ENCODE results near the gene PDP2. TPM values are rescaled to one million over a fixed set of nuclear protein-coding genes. Genes with fewer than 3 reads are reported as not detected.

Gene PDP2
- total RNA-seq, 1 donor = 6.2 TPM

GRCh38 chr16:66872943-66873684 is 7.2 kb upstream of the PDP2 start:
- peak; percentile 87 for TF ChIP-seq CTCF (IDR thresholded peaks at IDR 0.05; ENCODE audit: insufficient read depth, low read length)
- peak overlapping the region; percentile 61 for H3K4me3 ChIP-seq (ENCODE audit: low read depth, low read length)
- DNase-seq (ENCODE audit: low read depth) = peak; percentile 97

- no peak overlapping the region for H3K4me3 ChIP-seq (ENCODE audit: low read depth, low read length)
- no peak for DNase-seq (ENCODE audit: low read depth)
- no peak for TF ChIP-seq CTCF (IDR thresholded peaks at IDR 0.05; ENCODE audit: insufficient read depth, low read length)
These were observed 6.6 kb upstream of the PDP2 start for GRCh38 chr16:66873685-66874055.

- peak; percentile 65 for DNase-seq (ENCODE audit: low read depth)
- H3K4me3 ChIP-seq (ENCODE audit: low read depth, low read length) = no peak overlapping the region
- no peak for TF ChIP-seq CTCF (IDR thresholded peaks at IDR 0.05; ENCODE audit: insufficient read depth, low read length)
These were observed 6.1 kb upstream of the PDP2 start for GRCh38 chr16:66874079-66874775.

GRCh38 chr16:66878067-66878466 is 2.2 kb upstream of the PDP2 start:
- TF ChIP-seq CTCF (IDR thresholded peaks at IDR 0.05; ENCODE audit: insufficient read depth, low read length) = no peak
- no peak overlapping the region for H3K4me3 ChIP-seq (ENCODE audit: low read depth, low read length)
- no peak for DNase-seq (ENCODE audit: low read depth)

GRCh38 chr16:66881014-66881417 is 701 bp downstream of the PDP2 start:
- TF ChIP-seq CTCF (IDR thresholded peaks at IDR 0.05; ENCODE audit: insufficient read depth, low read length) = no peak
- H3K4me3 ChIP-seq (ENCODE audit: low read depth, low read length) = peak overlapping the region; percentile 93
- DNase-seq (ENCODE audit: low read depth) = no peak

- peak overlapping the region; percentile 93 for H3K4me3 ChIP-seq (ENCODE audit: low read depth, low read length)
These were observed 1.2 kb downstream of the PDP2 start for GRCh38 chr16:66881560-66881959.

More at GRCh38 chr16:66881560-66881959, 1.2 kb downstream of the PDP2 start:
- no peak for TF ChIP-seq CTCF (IDR thresholded peaks at IDR 0.05; ENCODE audit: insufficient read depth, low read length)
- DNase-seq (ENCODE audit: low read depth) = no peak
